NT2/D1 (cell line): ENCODE measurements around the gene CLCN4.

Experiments used
- YY1 ChIP-seq: IDR thresholded peaks from 2 replicates; pipeline ENCODE4 v1.6.1; 2011; ENCODE audit not compliant: insufficient read length, insufficient read depth
- ZNF274 ChIP-seq: IDR thresholded peaks from 2 replicates; pipeline ENCODE4 v1.6.1; 2011; ENCODE audit warnings: mild to moderate bottlenecking, low read depth, low read length

GRCh38 chrX:10120331-10120730 is 36.4 kb upstream of the CLCN4 start:
- no peak for TF ChIP-seq ZNF274
- no peak for TF ChIP-seq YY1
